ENCODE measurements around the gene RYR2.

DNA sequence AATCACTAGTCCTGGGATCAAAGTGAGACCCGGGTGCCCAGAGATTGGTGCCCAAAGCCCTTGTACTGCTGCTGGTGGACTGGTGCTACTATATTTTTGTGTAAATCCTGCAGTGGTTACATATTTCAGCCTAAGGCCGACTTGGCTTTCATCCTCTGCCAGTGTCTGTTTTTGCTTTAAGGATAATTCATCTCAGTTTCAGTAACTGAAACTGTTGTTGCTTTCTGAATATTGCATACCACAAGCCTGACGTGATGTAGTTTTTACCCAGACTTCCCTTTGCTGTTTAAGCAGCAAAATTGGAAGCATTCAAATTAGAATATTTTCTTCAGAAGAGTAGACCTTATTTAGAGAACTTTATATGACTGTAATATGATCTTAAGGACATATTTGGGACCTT is 341.8 kb downstream of the RYR2 start:
- no peak for TF ChIP-seq POLR2AphosphoS5 (IDR thresholded peaks at IDR 0.05; ENCODE audit: low read depth, low read length)
- TF ChIP-seq, protein P1, sequence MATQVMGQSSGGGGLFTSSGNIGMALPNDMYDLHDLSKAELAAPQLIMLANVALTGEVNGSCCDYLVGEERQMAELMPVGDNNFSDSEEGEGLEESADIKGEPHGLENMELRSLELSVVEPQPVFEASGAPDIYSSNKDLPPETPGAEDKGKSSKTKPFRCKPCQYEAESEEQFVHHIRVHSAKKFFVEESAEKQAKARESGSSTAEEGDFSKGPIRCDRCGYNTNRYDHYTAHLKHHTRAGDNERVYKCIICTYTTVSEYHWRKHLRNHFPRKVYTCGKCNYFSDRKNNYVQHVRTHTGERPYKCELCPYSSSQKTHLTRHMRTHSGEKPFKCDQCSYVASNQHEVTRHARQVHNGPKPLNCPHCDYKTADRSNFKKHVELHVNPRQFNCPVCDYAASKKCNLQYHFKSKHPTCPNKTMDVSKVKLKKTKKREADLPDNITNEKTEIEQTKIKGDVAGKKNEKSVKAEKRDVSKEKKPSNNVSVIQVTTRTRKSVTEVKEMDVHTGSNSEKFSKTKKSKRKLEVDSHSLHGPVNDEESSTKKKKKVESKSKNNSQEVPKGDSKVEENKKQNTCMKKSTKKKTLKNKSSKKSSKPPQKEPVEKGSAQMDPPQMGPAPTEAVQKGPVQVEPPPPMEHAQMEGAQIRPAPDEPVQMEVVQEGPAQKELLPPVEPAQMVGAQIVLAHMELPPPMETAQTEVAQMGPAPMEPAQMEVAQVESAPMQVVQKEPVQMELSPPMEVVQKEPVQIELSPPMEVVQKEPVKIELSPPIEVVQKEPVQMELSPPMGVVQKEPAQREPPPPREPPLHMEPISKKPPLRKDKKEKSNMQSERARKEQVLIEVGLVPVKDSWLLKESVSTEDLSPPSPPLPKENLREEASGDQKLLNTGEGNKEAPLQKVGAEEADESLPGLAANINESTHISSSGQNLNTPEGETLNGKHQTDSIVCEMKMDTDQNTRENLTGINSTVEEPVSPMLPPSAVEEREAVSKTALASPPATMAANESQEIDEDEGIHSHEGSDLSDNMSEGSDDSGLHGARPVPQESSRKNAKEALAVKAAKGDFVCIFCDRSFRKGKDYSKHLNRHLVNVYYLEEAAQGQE (IDR thresholded peaks at IDR 0.05; ENCODE audit: insufficient read depth in 1 of 2, low read depth in 2 of 2, low read length in 1 of 2) = no peak
- TF ChIP-seq, protein P2, sequence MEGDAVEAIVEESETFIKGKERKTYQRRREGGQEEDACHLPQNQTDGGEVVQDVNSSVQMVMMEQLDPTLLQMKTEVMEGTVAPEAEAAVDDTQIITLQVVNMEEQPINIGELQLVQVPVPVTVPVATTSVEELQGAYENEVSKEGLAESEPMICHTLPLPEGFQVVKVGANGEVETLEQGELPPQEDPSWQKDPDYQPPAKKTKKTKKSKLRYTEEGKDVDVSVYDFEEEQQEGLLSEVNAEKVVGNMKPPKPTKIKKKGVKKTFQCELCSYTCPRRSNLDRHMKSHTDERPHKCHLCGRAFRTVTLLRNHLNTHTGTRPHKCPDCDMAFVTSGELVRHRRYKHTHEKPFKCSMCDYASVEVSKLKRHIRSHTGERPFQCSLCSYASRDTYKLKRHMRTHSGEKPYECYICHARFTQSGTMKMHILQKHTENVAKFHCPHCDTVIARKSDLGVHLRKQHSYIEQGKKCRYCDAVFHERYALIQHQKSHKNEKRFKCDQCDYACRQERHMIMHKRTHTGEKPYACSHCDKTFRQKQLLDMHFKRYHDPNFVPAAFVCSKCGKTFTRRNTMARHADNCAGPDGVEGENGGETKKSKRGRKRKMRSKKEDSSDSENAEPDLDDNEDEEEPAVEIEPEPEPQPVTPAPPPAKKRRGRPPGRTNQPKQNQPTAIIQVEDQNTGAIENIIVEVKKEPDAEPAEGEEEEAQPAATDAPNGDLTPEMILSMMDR (IDR thresholded peaks at IDR 0.05) = no peak

All from Panc1 (cell line).